ENCODE data around the gene CHRNB4.

Gene CHRNB4

DNA sequence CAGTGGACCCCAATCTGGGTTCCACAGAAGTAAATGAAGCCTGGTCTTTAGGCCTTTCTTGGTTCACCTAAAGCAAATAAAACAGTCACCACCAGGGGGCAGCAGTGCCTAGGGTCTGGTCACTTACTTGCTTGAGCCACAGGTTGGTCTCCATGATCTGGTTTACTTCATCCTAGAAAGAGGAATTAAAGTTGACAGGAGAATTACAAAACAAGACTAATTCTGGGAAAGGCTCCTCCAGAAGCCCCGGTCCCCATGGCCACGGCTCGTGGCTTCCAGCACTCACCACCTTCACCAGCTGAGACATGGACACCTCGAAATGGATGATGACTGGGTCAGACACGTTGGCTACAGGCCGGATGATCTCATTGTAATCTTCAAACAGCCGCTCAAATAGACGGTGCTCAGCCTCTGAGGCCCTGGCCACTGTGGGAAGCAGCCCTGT is 22.5 kb downstream of the CHRNB4 start:
- Histone ChIP-seq H3K27me3 (no peaks in the 10 kb centered on the region), H3K36me3 (peaks cover 68% of the 10 kb centered on the region), H3K9me3 (no peaks in the 10 kb centered on the region; the same call in 1 of the 2 replicates), H3K4me1 (peaks cover 23% of the 10 kb centered on the region), H3K4me3 (ENCODE audit: low read depth, low read length) (peak overlapping the region; percentile 73)
- TF ChIP-seq, protein P1, sequence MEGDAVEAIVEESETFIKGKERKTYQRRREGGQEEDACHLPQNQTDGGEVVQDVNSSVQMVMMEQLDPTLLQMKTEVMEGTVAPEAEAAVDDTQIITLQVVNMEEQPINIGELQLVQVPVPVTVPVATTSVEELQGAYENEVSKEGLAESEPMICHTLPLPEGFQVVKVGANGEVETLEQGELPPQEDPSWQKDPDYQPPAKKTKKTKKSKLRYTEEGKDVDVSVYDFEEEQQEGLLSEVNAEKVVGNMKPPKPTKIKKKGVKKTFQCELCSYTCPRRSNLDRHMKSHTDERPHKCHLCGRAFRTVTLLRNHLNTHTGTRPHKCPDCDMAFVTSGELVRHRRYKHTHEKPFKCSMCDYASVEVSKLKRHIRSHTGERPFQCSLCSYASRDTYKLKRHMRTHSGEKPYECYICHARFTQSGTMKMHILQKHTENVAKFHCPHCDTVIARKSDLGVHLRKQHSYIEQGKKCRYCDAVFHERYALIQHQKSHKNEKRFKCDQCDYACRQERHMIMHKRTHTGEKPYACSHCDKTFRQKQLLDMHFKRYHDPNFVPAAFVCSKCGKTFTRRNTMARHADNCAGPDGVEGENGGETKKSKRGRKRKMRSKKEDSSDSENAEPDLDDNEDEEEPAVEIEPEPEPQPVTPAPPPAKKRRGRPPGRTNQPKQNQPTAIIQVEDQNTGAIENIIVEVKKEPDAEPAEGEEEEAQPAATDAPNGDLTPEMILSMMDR (IDR thresholded peaks at IDR 0.05; ENCODE audit: low read depth, low read length): peak; percentile 91
- peak; percentile 94 for DNase-seq

DNA sequence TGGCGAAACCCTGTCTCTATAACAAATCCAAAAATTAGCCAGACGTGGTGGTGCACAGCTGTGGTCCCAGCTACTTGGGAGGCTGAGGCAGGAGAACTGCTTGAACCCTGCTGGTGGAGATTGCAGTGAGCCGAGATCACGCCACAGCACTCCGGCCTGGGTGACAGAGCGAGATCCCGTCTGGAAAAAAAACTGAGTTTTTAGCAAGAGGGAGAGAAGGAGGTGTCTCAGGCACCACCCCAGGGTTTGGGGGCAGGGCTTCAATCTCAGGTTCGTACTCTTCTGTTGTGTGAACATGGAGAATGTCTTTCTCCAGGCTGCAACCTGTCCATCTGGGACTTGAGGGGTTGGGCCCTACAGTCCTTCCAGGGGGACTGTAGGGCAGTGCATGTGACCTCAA is 22.9 kb downstream of the CHRNB4 start:
- DNase-seq: no peak
- Histone ChIP-seq H3K4me3 (ENCODE audit: low read depth, low read length) (peak overlapping the region; percentile 21; the same call in 1 of the 2 replicates), H3K36me3 (peaks cover 71% of the 10 kb centered on the region), H3K9me3 (no peaks in the 10 kb centered on the region; the same call in 1 of the 2 replicates), H3K4me1 (peaks cover 23% of the 10 kb centered on the region), H3K27me3 (no peaks in the 10 kb centered on the region)
- TF ChIP-seq, protein P1 (IDR thresholded peaks at IDR 0.05; ENCODE audit: low read depth, low read length): no peak

DNA sequence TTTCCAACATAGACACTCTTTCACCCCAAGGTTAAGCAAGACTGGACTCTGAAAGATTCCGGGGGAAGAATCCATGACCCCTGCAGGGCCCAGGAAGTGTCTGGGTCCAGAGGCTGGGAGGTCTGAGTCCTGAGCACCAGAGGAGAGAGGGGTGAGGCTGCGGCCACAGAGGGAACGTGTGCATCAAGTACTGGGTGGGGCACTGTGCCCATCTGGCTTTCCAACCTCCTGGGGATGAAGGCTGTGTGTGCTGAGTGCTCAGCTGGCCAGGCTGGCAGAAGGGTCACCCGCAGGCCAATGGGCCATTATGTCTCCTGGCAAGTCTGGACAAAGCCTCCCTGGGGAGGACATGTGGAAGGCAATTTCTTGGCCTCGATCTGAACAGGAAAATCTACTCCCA is 23.5 kb downstream of the CHRNB4 start:
- TF ChIP-seq, protein P1 (IDR thresholded peaks at IDR 0.05; ENCODE audit: low read depth, low read length): no peak
- H3K27me3 ChIP-seq: no peaks in the 10 kb centered on the region
- no peaks in the 10 kb centered on the region; the same call in 1 of the 2 replicates for H3K9me3 ChIP-seq
- peak overlapping the region; percentile 7; the same call in 1 of the 2 replicates for H3K4me3 ChIP-seq (ENCODE audit: low read depth, low read length)
- peak; percentile 32 for DNase-seq
- H3K4me1 ChIP-seq: peaks cover 23% of the 10 kb centered on the region
- H3K36me3 ChIP-seq: peaks cover 74% of the 10 kb centered on the region

DNA sequence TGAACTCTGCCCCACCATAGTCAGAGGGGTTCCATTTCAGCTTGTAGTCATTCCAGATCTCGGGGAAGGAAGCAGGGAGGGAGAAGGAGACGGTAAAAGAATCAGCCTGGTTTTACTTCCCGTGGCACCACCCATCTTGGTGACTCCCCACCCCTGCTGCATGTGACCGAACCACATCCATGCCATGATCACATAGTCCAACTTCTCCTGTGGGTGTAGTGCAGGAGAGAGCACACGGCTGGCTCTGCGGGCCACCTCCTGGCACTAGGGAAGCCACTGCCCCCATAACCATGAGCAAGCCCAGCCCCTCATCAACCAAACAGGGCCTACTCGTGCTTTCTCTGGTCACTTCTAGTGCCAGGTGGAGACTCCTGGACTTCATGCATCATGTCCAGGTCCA is 23.9 kb downstream of the CHRNB4 start:
- H3K36me3 ChIP-seq: peaks cover 74% of the 10 kb centered on the region

DNA sequence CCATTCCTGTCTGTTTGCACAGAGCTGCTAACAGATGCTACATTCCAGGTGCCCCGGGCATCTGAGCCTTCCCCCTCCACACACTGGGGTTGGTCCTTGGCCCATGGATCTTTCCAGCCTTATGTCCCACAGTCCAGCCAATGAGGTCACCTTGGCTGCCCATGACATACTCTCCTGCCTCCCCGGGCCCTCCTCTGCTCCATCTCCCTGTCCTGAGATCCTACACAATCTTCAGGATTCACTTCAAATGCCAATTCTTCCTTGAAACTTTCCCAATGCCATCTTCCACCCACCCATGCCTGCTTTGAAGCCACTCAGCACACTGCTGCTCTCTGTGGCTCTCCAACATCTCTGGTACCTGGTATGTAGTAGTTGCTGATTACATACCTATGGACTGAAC is 24.5 kb downstream of the CHRNB4 start:
- no peak overlapping the region for H3K4me3 ChIP-seq (ENCODE audit: low read depth, low read length)
- peaks cover 23% of the 10 kb centered on the region for H3K4me1 ChIP-seq

More for the DNA sequence above, 23.9 kb downstream of the CHRNB4 start:
- H3K9me3 ChIP-seq: no peaks in the 10 kb centered on the region; the same call in 1 of the 2 replicates
- DNase-seq: no peak
- H3K27me3 ChIP-seq: no peaks in the 10 kb centered on the region
- TF ChIP-seq, protein P1 (IDR thresholded peaks at IDR 0.05; ENCODE audit: low read depth, low read length): no peak
- H3K4me1 ChIP-seq: peaks cover 23% of the 10 kb centered on the region
- H3K4me3 ChIP-seq (ENCODE audit: low read depth, low read length): peak overlapping the region; percentile 7; the same call in 1 of the 2 replicates

DNA sequence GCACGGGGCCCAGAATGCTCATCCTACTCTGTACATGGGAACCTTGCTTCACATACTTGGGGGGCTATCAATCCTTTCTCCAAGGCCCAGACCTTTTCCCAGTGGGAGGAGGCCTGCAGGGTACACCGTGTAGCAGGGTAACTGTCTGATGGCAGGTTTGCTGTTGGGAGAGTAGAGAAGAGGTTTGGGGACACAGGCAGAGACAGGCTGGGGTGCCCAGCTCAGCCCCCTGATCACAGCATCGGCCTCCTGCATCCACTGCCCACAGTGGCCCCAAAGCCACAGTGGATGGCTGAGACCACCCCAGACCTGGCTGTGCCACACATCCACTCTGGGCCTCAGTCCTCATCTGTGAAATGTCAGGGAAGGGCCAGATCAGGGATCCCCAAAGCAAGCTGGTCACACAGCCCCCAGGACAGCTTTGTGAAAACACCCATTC is 25.8 kb downstream of the CHRNB4 start:
- Histone ChIP-seq H3K36me3 (peaks cover 78% of the 10 kb centered on the region), H3K4me3 (ENCODE audit: low read depth, low read length) (no peak overlapping the region), H3K9me3 (no peaks in the 10 kb centered on the region; the same call in 1 of the 2 replicates), H3K4me1 (peaks cover 23% of the 10 kb centered on the region), H3K27me3 (no peaks in the 10 kb centered on the region)
- DNase-seq: no peak
- TF ChIP-seq, protein P1 (IDR thresholded peaks at IDR 0.05; ENCODE audit: low read depth, low read length): no peak

More for the DNA sequence above, 24.5 kb downstream of the CHRNB4 start:
- peaks cover 78% of the 10 kb centered on the region for H3K36me3 ChIP-seq
- TF ChIP-seq, protein P1 (IDR thresholded peaks at IDR 0.05; ENCODE audit: low read depth, low read length): no peak
- DNase-seq: no peak
- H3K27me3 ChIP-seq: no peaks in the 10 kb centered on the region
- H3K9me3 ChIP-seq: no peaks in the 10 kb centered on the region; the same call in 1 of the 2 replicates

Measured in BE2C (cell line).